Left renal pelvis (tissue), 4 donors: Measurements from ENCODE around the gene CASP12. TPM values are rescaled to one million over a fixed set of nuclear protein-coding genes. Genes with fewer than 3 reads are reported as not detected.
"Not testable (repeated sequence)": the region's sequence is repeated elsewhere in the genome, so short reads cannot be mapped to it uniquely, and the experiment has no call there.

Experiments
- DNase-seq, 4 donors: peaks; one replicate each; pipeline ENCODE4 v3.0.0-alpha.2; 2013; ENCODE audit warnings: low read depth in 4 of 4, low spot score in 3 of 4
- polyA plus RNA-seq, 4 donors: library from polyadenylated mRNA; unstranded; fragments of 120-200 nt; gene quantifications; one replicate each; pipeline ENCODE4 v1.2.1, GENCODE V29; 2013; ENCODE audit not compliant: insufficient read length in 4 of 4

Gene CASP12
- polyA plus RNA-seq: under 1 TPM; 0.60 to 0.85 (median 0.72) TPM

DNA sequence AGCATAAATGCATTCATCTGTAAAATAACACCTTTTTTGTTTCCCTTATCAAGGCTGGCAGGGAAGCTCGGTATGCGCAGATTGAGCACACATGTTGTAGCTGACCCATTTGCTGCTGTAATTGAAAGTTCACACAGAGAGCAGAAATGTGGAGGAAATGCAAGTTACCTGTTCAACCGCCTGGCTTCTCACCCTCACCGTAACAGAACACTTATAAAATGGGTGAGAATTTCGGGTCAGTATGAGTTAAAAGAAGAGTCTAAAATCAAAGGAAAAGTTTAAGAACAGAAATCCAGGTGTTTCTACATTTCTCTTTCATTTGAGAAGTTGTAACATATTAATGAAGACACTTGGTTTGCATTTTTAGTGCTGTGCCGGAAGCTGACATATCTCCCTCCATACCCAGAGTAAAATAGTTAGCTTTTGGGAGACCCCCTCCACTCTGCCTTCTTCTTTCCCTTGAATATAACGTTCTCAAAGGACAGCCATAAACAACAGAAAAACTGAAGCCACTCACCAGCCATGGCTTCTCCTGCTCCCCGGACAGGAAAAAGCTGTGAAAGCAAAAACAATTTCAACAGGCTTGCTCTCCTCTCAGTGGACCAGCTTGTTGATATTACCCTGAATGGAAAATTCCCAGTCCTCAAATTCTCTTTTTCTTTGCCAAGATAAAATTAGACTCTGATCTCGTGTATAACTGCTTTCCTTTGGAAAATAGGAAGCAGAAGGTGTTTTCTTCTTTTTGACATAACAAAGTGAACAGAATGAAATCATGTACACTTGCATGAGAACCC, at the start of gene CASP12:
Gene CASP12 (minus strand): TSS at position 570 of the 794 bp plus-strand sequence.
- no peak for DNase-seq

DNA sequence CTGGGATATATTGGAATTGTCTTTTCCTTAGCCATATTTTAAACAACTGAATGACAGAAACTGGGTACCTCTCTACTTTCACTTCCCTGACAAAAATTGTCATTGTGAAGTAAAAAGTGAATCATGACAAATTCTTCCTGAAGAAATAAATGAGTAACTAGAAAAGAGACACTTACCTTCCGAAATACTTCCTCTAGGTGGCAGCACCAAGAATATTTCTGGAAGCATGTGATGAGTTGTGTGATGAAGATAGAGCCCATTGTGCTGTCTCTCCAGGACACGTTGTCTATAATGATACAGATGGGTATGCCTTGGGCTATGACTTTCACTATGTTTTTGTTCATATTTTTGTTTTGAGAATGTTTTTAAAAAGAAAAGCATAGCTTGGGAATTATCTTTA, 48.6 kb upstream of the CASP12 start:
- no peak for DNase-seq

- no peak for DNase-seq
Measured at GRCh38 chr11:104944076-104944475, 45.8 kb upstream of the CASP12 start.

DNA sequence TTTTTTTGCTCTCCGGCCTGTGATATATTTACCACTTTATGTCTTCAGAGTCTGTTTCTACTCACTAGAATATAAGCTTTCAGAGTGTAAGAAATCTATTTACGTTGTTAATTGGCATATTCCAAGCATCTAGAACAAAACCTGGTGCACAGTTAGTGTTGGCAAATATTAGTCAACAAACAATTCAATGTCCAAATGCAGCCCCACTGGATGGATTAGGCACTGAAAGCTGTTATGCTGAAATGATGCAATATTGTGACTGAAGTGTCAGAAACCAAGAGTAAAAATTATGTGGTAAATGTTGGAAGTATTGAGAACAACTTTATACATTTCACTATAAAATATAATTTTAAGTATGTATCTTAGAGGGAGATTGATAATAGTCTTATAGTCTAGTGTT, 45.3 kb upstream of the CASP12 start:
- DNase-seq: no peak

- no peak for DNase-seq
Measured at GRCh38 chr11:104934594-104934993, 36.3 kb upstream of the CASP12 start.

GRCh38 chr11:104934073-104934472, 35.8 kb upstream of the CASP12 start:
- DNase-seq: not testable (repeated sequence)

DNA sequence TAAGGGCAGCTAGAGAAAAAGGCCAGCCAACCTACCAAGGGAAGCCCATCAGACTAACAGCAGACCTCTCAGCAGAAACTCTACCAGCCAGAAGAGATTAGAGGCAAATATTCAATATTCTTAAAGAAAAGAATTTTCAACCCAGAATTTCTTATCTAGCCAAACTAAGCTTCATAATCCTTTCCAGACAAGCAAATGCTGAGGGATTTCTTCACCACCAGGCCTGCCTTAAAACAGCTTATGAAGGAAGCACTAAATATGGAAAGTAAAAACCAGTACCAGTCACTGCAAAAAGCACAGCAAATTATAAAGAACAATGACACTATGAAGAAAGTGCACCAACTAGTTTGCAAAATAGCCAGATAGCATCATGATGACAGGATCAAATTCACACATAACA, 30.6 kb upstream of the CASP12 start:
- no peak for DNase-seq

DNA sequence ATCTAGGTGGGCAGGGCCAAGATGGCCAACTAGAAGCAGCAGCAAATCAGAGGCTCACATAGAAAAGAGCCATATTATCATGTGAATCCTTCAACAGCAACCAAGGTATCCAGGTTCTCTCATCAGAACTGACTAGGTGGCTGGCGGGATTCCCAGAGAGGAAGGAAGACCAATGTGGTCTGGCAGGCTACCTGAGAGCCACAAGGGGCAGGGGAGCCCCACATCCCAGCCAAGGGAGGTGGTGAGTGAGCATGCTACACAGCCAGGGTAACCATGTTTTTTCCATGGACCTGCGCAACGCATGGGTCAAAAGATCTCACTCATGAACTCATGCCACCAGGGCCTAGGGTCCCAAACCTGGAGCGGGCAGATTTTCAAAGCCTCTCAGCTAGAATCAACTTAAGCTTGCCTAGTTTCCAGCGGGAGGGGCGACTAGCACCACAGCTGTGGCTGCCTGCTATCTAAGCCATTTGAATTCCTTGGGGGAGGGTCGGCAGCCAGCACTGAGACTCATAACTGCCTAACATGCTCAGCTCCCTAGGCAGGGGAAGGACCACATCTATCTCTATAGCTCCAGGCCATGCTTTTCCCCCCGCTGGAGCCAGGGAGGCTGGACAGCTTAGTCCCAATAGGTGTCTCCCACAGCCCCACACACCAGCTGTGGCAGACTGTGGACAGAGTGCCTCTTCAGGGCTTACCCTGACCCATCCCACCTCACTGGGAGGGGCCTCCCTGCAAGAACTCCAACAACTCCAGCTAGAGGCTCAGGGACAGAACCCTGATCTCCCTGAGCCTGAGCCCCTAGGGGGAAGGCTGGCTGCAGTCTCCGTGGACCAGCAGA, 28.7 kb upstream of the CASP12 start:
- DNase-seq: no peak

DNA sequence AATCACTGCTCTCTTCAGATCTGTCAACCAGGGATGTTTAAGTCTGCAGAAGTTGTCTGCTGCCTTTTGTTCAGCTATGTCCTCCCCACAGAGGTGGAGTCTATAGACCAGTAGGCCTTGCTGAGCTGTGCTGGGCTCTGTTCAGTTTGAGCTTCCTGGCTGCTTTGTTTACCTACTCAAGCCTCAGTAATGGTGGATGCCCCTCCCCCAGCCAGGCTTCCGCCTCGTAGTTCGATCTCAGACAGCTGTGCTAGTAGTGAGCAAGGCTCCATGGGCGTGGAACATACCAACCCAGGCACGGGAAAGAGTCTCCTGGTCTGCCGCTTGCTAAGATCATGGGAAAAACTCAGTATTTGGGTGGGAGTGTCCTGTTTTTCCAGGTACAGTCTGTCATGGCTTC, 27.6 kb upstream of the CASP12 start:
- no peak for DNase-seq

- no peak for DNase-seq
Measured at GRCh38 chr11:104918113-104918824, 20.0 kb upstream of the CASP12 start.

- DNase-seq: no peak
Measured at GRCh38 chr11:104917271-104918112, 19.2 kb upstream of the CASP12 start.

- no peak for DNase-seq
Measured at GRCh38 chr11:104916442-104916841, 18.2 kb upstream of the CASP12 start.

DNA sequence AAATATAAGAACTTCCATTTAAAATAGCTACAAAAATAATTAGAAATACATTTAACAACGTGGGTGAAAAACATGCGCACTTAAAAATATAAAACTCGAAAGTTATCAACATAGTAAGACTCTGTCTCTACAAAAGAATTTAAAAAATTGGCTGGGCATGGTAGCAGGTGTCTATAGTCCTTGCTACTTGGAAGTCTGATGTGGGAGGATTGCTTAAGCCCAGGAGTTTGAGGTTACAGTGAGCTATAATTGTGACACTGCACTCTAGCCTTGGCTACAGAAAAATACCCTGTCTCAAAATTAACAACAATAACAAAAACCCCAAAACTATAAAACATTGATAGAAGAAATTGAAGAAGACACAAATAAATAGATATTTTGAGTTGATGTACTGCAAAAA, 13.8 kb upstream of the CASP12 start:
- no peak for DNase-seq

- no peak for DNase-seq
Measured at GRCh38 chr11:104908186-104908531, 9.9 kb upstream of the CASP12 start.

DNA sequence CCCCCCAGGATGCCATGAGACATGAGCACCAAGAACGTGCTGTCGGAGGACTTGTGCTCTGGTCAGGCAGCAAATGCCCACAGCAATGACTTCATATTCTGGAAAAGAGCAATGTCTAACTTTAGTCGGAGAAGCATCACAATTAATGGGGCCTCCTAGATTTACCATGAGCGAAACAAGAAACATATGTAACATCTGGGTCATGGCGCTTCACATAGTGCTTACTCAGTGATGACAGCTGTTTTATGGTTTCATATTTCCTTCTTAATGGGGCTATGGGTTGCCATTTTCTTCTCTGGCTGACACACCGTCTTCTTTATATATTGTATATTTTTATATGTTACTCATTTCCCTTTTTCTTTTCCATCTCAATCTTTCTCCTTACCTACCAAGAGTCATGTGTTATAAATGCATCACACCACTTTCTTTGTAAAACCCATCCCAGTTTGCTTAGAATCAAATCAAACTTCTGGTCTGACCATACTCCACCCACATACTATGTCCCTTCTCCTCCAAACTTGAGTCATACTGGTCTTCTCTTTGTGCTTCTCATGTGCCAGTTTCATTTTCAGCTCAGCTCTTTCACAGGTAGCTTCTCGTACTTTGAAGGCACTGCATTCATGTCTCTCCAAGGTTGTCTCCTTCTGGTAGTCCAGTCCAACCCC, 9.4 kb upstream of the CASP12 start:
- DNase-seq: no peak

DNA sequence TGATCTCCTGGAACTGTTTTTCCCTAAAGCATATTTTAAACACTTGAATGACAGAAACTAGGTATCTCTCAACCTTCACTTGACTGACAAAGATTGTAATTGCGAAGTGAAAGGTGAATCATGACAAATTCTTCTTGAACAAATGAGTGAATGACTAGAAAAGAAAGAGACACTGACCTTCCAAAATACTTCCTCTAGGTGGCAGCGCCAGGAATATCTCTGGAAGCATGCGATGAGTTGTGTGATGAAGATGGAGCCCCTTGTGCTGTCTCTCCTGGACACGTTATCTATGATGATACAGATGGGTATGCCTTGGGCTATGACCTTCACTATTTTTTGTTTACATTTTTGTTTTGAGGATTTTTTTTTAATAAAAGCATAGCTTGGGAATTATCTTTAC, 7.0 kb upstream of the CASP12 start:
- no peak for DNase-seq

GRCh38 chr11:104899226-104899625, 966 bp upstream of the CASP12 start:
- no peak for DNase-seq

GRCh38 chr11:104898685-104899013, 389 bp upstream of the CASP12 start:
- DNase-seq: no peak

GRCh38 chr11:104895634-104896033, 2.6 kb downstream of the CASP12 start:
- DNase-seq: no peak

GRCh38 chr11:104893876-104894275, 4.4 kb downstream of the CASP12 start:
- DNase-seq: no peak
